ENCODE results near the gene PRR14. TPM values are rescaled to one million over a fixed set of nuclear protein-coding genes. Genes with fewer than 3 reads are reported as not detected.

The PRR14 gene
- total RNA-seq, 4 donors from 2014 or later: 8.8 to 28.4 (median 17.8) TPM

- no peak for DNase-seq
- Histone ChIP-seq H3K27ac (no peak overlapping the region), H3K9me3 (no peaks in the 10 kb centered on the region), H3K4me1 (no peaks in the 10 kb centered on the region), H3K4me3 (no peak overlapping the region), H3K36me3 (no peaks in the 10 kb centered on the region), H3K27me3 (no peaks in the 10 kb centered on the region)
- TF ChIP-seq POLR2A (IDR thresholded peaks at IDR 0.05) (no peak), CTCF (IDR thresholded peaks at IDR 0.05 in 4 of 5, conservative IDR thresholded peaks at IDR 0.05 in 1 of 5) (no peak)
- no peak for ATAC-seq
- in situ Hi-C loops (cut with MboI; ENCODE audit: low sequenced_read_pairs in 4 of 4) (no loop called here), intact Hi-C loops (cut with DNase I; ENCODE audit: low total_unique reads) (no loop called here)
Observed at GRCh38 chr16:30678586-30678970, 27.8 kb downstream of the PRR14 start.

GRCh38 chr16:30680326-30680725 lies 29.6 kb downstream of the PRR14 start:
- Histone ChIP-seq H3K27me3 (no peaks in the 10 kb centered on the region), H3K4me3 (no peak overlapping the region), H3K4me1 (no peaks in the 10 kb centered on the region), H3K36me3 (no peaks in the 10 kb centered on the region), H3K9me3 (no peaks in the 10 kb centered on the region), H3K27ac (no peak overlapping the region)
- intact Hi-C loops (cut with DNase I; ENCODE audit: low total_unique reads) (no loop called here), in situ Hi-C loops (cut with MboI; ENCODE audit: low sequenced_read_pairs in 4 of 4) (no loop called here)
- ATAC-seq (no peak), DNase-seq (no peak)
- no peak for TF ChIP-seq CTCF (IDR thresholded peaks at IDR 0.05 in 4 of 5, conservative IDR thresholded peaks at IDR 0.05 in 1 of 5)
- TF ChIP-seq POLR2A (IDR thresholded peaks at IDR 0.05): no peak

GRCh38 chr16:30688701-30689100 lies 37.9 kb downstream of the PRR14 start:
- in situ Hi-C loops (cut with MboI; ENCODE audit: low sequenced_read_pairs in 4 of 4): no loop called here
- H3K4me1 ChIP-seq: no peaks in the 10 kb centered on the region

GRCh38 chr16:30691907-30692306 lies 41.1 kb downstream of the PRR14 start:
- DNase-seq (no peak), ATAC-seq (no peak)
- no peaks in the 10 kb centered on the region for H3K27me3 ChIP-seq
- no peaks in the 10 kb centered on the region for H3K4me1 ChIP-seq
- H3K4me3 ChIP-seq: no peak overlapping the region
- H3K36me3 ChIP-seq: no peaks in the 10 kb centered on the region
- H3K9me3 ChIP-seq: no peaks in the 10 kb centered on the region
- H3K27ac ChIP-seq: no peak overlapping the region
- intact Hi-C loops (cut with DNase I; ENCODE audit: low total_unique reads) (no loop called here), in situ Hi-C loops (cut with MboI; ENCODE audit: low sequenced_read_pairs in 4 of 4) (loop anchor here in 1 of 4 donors (10.0 kb wide), 1 partner anchor 47 kb away; no protein-coding TSS in a partner anchor)
- TF ChIP-seq POLR2A (IDR thresholded peaks at IDR 0.05) (no peak), CTCF (IDR thresholded peaks at IDR 0.05 in 4 of 5, conservative IDR thresholded peaks at IDR 0.05 in 1 of 5) (no peak)

More at GRCh38 chr16:30688701-30689100, 37.9 kb downstream of the PRR14 start:
- Histone ChIP-seq H3K27ac (no peak overlapping the region), H3K27me3 (no peaks in the 10 kb centered on the region), H3K36me3 (no peaks in the 10 kb centered on the region), H3K9me3 (no peaks in the 10 kb centered on the region), H3K4me3 (no peak overlapping the region)
- intact Hi-C loops (cut with DNase I; ENCODE audit: low total_unique reads): no loop called here
- no peak for DNase-seq
- ATAC-seq: no peak
- TF ChIP-seq POLR2A (IDR thresholded peaks at IDR 0.05): no peak
- TF ChIP-seq CTCF (IDR thresholded peaks at IDR 0.05 in 4 of 5, conservative IDR thresholded peaks at IDR 0.05 in 1 of 5): no peak
